ENCODE measurements around the gene PNMA6A. TPM values are rescaled to one million over a fixed set of nuclear protein-coding genes. Genes with fewer than 3 reads are reported as not detected.

PNMA6A gene
- total RNA-seq, 1 donor from 2014 or later, result 1.2 TPM

DNA sequence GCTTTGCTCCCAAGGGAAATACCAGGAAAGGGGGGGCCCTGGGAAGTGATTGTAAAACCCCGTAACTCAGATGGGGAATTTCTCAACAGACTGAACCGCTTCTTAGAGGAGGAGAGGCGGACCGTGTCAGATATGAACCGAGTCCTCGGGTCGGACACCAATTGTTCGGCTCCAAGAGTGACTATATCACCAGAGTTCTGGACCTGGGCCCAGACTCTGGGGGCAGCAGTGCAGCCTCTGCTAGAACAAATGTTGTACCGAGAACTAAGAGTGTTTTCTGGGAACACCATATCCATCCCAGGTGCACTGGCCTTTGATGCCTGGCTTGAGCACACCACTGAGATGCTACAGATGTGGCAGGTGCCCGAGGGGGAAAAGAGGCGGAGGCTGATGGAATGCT is 15.0 kb upstream of the PNMA6A start:
- TF ChIP-seq POLR2A (IDR thresholded peaks at IDR 0.05), result no peak
- TF ChIP-seq, protein P1, sequence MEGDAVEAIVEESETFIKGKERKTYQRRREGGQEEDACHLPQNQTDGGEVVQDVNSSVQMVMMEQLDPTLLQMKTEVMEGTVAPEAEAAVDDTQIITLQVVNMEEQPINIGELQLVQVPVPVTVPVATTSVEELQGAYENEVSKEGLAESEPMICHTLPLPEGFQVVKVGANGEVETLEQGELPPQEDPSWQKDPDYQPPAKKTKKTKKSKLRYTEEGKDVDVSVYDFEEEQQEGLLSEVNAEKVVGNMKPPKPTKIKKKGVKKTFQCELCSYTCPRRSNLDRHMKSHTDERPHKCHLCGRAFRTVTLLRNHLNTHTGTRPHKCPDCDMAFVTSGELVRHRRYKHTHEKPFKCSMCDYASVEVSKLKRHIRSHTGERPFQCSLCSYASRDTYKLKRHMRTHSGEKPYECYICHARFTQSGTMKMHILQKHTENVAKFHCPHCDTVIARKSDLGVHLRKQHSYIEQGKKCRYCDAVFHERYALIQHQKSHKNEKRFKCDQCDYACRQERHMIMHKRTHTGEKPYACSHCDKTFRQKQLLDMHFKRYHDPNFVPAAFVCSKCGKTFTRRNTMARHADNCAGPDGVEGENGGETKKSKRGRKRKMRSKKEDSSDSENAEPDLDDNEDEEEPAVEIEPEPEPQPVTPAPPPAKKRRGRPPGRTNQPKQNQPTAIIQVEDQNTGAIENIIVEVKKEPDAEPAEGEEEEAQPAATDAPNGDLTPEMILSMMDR (IDR thresholded peaks at IDR 0.05), result no peak
- TF ChIP-seq POLR2AphosphoS5 (IDR thresholded peaks at IDR 0.05; ENCODE audit: insufficient read depth in 1 of 2, low read depth in 1 of 2), result no peak
- no peaks in the 10 kb centered on the region for H3K36me3 ChIP-seq
- no peak for DNase-seq (ENCODE audit: extremely low spot score in 2 of 2)
- H3K27ac ChIP-seq, result no peak overlapping the region
- peaks cover 11% of the 10 kb centered on the region for H3K4me1 ChIP-seq
- no peaks in the 10 kb centered on the region for H3K27me3 ChIP-seq
- H3K9me3 ChIP-seq, result no peaks in the 10 kb centered on the region
- H3K4me3 ChIP-seq, result no peak overlapping the region
- intact Hi-C loops (cut with DNase I), result no loop called here

DNA sequence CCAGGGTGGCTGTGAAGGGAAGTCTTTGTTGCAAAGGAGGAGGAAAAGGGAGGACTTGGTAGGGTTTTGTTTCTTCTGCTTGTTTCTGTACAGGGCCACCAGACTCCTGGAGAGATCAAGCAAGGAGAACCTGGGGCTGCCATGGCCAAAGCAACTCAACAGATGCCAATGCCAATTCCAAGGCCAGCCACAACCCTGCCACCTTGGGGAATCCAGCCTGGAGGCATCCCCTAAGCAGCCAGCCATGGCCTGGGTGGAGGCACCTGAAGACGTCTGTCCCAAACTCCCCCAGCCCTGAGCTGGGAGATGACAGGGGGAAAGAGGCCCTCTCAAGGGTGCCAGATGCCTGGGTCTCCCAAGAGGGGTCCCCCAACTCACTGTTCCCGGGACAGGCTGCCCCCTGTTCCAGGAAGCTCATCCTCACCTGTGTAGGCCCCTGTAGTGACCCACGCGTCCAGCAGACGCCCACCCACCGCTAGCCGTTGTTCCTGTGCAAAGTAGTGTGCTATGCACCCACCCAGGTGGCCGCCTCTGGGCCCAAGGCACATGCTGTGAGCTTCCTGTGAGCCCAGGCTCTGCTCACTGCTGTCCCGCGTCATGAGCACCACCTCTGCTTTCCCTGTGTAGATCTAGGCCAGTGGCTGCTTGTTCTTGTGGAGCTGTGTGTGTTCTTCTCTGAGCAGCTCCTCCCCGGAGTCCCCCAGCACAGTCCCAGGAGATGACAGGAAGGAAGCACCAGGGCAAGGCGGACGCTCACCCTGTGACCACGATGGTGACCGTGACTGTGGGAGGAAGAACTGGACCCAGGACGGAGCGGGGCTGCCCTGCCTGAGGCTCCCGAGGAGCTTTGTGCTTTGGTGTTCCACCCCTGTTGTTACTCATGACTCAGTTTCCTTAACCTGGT is 12.8 kb upstream of the PNMA6A start:
- intact Hi-C loops (cut with DNase I), result no loop called here
- DNase-seq (ENCODE audit: extremely low spot score in 2 of 2), result no peak

DNA sequence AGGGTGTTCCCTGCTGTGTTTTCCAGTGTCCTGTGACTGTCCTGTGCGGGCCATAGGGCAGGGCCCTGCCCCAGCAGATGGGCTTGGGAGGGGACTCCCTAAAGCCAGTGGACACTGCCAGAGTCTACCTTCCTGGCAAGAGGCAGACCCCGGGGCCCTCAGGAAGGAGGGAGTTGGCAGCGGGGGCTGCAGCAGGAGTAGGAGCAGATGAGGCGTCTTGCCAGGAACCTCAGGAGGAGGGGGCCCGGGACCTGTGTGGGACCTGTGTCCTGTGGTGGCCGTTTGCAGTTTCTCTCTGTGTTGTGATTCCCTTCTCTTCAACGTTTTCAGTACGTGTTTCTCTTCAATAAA is 12.2 kb upstream of the PNMA6A start:
- no peak for DNase-seq (ENCODE audit: extremely low spot score in 2 of 2)
- H3K9me3 ChIP-seq, result no peaks in the 10 kb centered on the region
- H3K4me3 ChIP-seq, result no peak overlapping the region
- intact Hi-C loops (cut with DNase I), result no loop called here
- H3K36me3 ChIP-seq, result no peaks in the 10 kb centered on the region
- no peak overlapping the region for H3K27ac ChIP-seq
- H3K4me1 ChIP-seq, result peaks cover 11% of the 10 kb centered on the region
- no peaks in the 10 kb centered on the region for H3K27me3 ChIP-seq
- TF ChIP-seq, protein P1 (IDR thresholded peaks at IDR 0.05), result no peak
- TF ChIP-seq POLR2AphosphoS5 (IDR thresholded peaks at IDR 0.05; ENCODE audit: insufficient read depth in 1 of 2, low read depth in 1 of 2) (no peak), POLR2A (IDR thresholded peaks at IDR 0.05) (no peak)

More for the DNA sequence above, 12.8 kb upstream of the PNMA6A start:
- TF ChIP-seq POLR2A (IDR thresholded peaks at IDR 0.05), result no peak
- no peak for TF ChIP-seq POLR2AphosphoS5 (IDR thresholded peaks at IDR 0.05; ENCODE audit: insufficient read depth in 1 of 2, low read depth in 1 of 2)
- TF ChIP-seq, protein P1 (IDR thresholded peaks at IDR 0.05), result no peak
- Histone ChIP-seq H3K27me3 (no peaks in the 10 kb centered on the region), H3K4me1 (peaks cover 11% of the 10 kb centered on the region), H3K27ac (no peak overlapping the region), H3K4me3 (no peak overlapping the region), H3K9me3 (no peaks in the 10 kb centered on the region), H3K36me3 (no peaks in the 10 kb centered on the region)

DNA sequence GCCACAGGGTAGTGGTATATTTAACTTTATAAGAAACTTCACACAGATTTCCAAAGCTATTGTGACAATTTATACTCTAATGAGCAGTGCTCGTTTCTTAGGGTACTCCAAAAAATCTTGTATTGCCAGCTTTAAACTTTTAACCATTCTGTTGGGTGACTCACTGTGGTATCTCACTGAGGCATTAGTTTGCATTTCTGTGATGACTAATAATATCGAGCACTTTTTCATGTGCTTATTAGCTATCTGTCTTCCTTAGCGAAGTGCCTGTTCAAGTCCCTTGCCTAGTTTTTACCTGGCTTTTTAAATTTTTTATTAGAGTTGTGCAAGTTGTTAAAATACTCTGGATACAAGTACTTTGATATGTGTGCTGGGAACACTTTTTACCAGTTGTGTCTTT is 10.5 kb upstream of the PNMA6A start:
- peaks cover 1% of the 10 kb centered on the region for H3K4me1 ChIP-seq
- no peaks in the 10 kb centered on the region for H3K27me3 ChIP-seq
- H3K36me3 ChIP-seq, result no peaks in the 10 kb centered on the region
- intact Hi-C loops (cut with DNase I), result no loop called here
- TF ChIP-seq POLR2A (IDR thresholded peaks at IDR 0.05), result no peak
- TF ChIP-seq, protein P1 (IDR thresholded peaks at IDR 0.05), result no peak
- TF ChIP-seq POLR2AphosphoS5 (IDR thresholded peaks at IDR 0.05; ENCODE audit: insufficient read depth in 1 of 2, low read depth in 1 of 2), result no peak
- no peak for DNase-seq (ENCODE audit: extremely low spot score in 2 of 2)
- no peaks in the 10 kb centered on the region for H3K9me3 ChIP-seq
- H3K4me3 ChIP-seq, result no peak overlapping the region
- H3K27ac ChIP-seq, result no peak overlapping the region

DNA sequence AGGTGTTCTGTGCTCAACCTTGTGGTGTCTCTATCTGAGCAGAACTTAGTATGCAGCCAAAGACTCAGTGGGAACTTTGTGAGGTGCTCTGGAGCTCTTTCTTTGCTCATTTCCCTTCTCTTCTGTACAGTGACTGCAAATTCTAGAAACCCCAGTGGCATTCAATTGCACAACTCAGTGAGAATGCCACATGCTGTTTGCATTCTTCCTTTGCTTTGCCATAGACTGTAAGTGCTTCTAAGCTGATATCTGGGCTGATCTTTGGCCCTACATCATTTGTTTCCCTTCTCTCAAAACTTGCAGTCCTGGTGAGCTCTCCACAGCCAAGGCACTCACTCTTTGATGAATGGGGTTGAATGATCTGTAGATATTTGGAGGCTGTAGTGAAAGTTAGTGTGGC is 8.9 kb upstream of the PNMA6A start:
- no peak for DNase-seq (ENCODE audit: extremely low spot score in 2 of 2)
- intact Hi-C loops (cut with DNase I), result no loop called here
- H3K27me3 ChIP-seq, result no peaks in the 10 kb centered on the region
- H3K9me3 ChIP-seq, result no peaks in the 10 kb centered on the region
- TF ChIP-seq, protein P1 (IDR thresholded peaks at IDR 0.05), result no peak
- TF ChIP-seq POLR2A (IDR thresholded peaks at IDR 0.05), result no peak
- no peak for TF ChIP-seq POLR2AphosphoS5 (IDR thresholded peaks at IDR 0.05; ENCODE audit: insufficient read depth in 1 of 2, low read depth in 1 of 2)
- no peaks in the 10 kb centered on the region for H3K4me1 ChIP-seq
- H3K4me3 ChIP-seq, result no peak overlapping the region
- no peak overlapping the region for H3K27ac ChIP-seq
- H3K36me3 ChIP-seq, result no peaks in the 10 kb centered on the region

Measured in vagina (tissue), 2 donors.